T-cell (primary cell): ENCODE measurements around the gene MRPS34. TPM values are rescaled to one million over a fixed set of nuclear protein-coding genes. Genes with fewer than 3 reads are reported as not detected.

ENCODE experiments used
- ATAC-seq, 4 experiments: fragments of 200-7000 bp in 3 of 4; fragments of 150-1000 bp in 1 of 4; cut with Tn5 transposase; replicated peaks in 1 of 4; 1 replicate in 3 of 4; 2 replicates in 1 of 4; pipeline ENCODE4 v1.10.0; 2021; ENCODE audit warnings: moderate library complexity in 3 of 4, mild to moderate bottlenecking in 2 of 4, moderate number of reproducible peaks in 1 of 4
- CTCF ChIA-PET, 2 donors: fragments of 300-600 bp; sonication (Branson Sonifier 250); formaldehyde crosslinking; loops; one replicate each; lab custom pipeline; 2022; ENCODE audit warnings: antibody characterized with exemption in 2 of 2; lab: Charles Lee
- POLR2A ChIA-PET, 2 donors: fragments of 300-600 bp; sonication (Branson Sonifier 250); formaldehyde crosslinking; loops; one replicate each; lab custom pipeline; 2022; ENCODE audit warnings: antibody characterized with exemption in 2 of 2; lab: Charles Lee
- DNase-seq, 35 experiments: peaks; one replicate each; pipeline versions ENCODE4 v3.0.0 to v3.0.0-alpha.2; 2013 to 2023
- H3K27ac ChIP-seq: one replicate; pipeline ENCODE4 v1.5.1; 2013; ENCODE audit warnings: low read length
- H3K27me3 ChIP-seq, 2 experiments: replicated peaks in 1 of 2; 1 replicate in 1 of 2; 2 replicates in 1 of 2; pipeline versions ENCODE4 v1.6.1 to v1.7.0; 2013; ENCODE audit warnings: low read length in 1 of 2, mixed read lengths in 1 of 2; ENCODE audit not compliant: control insufficient read depth in 2 of 2, insufficient read depth in 2 of 2; ENCODE audit errors: extremely low read depth in 1 of 2
- H3K36me3 ChIP-seq, 2 donors: 1 replicate in 1 of 2; 2 replicates in 1 of 2; pipeline versions ENCODE4 v1.6.1 to v1.7.0; 2013; ENCODE audit warnings: low read length in 1 of 2; ENCODE audit not compliant: control insufficient read depth in 2 of 2, insufficient read depth in 1 of 2; ENCODE audit errors: extremely low read depth in 1 of 2
- H3K4me1 ChIP-seq, 2 experiments: 1 replicate in 1 of 2; 2 replicates in 1 of 2; pipeline versions ENCODE4 v1.6.1 to v1.7.0; 2013; ENCODE audit warnings: low read length in 2 of 2, mixed read lengths in 1 of 2; ENCODE audit not compliant: insufficient read depth in 2 of 2, control insufficient read depth in 1 of 2; ENCODE audit errors: extremely low read depth in 1 of 2
- H3K4me3 ChIP-seq, 2 donors: 1 replicate in 1 of 2; 2 replicates in 1 of 2; pipeline versions ENCODE4 v1.5.1 to v1.7.0; 2013; ENCODE audit warnings: mild to moderate bottlenecking in 2 of 2, low read length in 1 of 2, moderate library complexity in 1 of 2; ENCODE audit not compliant: control insufficient read depth in 1 of 2; ENCODE audit errors: extremely low read depth in 1 of 2
- H3K9me3 ChIP-seq: 2 replicates; pipeline ENCODE4 v1.7.0; 2013
- H3K27ac Mint-ChIP-seq, 2 donors: one replicate each; pipeline ENCODE4 v1.8.0; 2020 to 2021; ENCODE audit warnings: mild to moderate bottlenecking in 2 of 2, mixed read lengths in 2 of 2
- H3K27me3 Mint-ChIP-seq, 2 donors: one replicate each; pipeline ENCODE4 v1.8.0; 2021 to 2022; ENCODE audit warnings: mixed read lengths in 2 of 2
- H3K36me3 Mint-ChIP-seq: one replicate; pipeline ENCODE4 v1.8.0; 2021; ENCODE audit warnings: mixed read lengths
- H3K4me1 Mint-ChIP-seq, 3 donors: one replicate each; pipeline ENCODE4 v1.8.0; 2020 to 2022; ENCODE audit warnings: mixed read lengths in 3 of 3, mild to moderate bottlenecking in 1 of 3
- H3K4me3 Mint-ChIP-seq, 3 donors: one replicate each; pipeline ENCODE4 v1.8.0; 2020 to 2022; ENCODE audit warnings: mild to moderate bottlenecking in 3 of 3, mixed read lengths in 3 of 3, moderate library complexity in 3 of 3
- H3K9me3 Mint-ChIP-seq, 3 donors: one replicate each; pipeline ENCODE4 v1.8.0; 2020 to 2022; ENCODE audit warnings: mixed read lengths in 3 of 3
- WGBS: methylation state at CpG from one replicate; pipeline ENCODE4 v1.1.5; 2013; ENCODE audit warnings: missing lambda C conversion rate; ENCODE audit not compliant: insufficient coverage; 5-methylcytosine and 5-hydroxymethylcytosine counted together
- total RNA-seq, 35 experiments: library from RNA in 6 of 35; stranded (reverse) in 6 of 35; fragments of 120-200 nt in 1 of 35; gene quantifications; one replicate each; pipeline versions ENCODE4 v1.2.1 to v1.2.4 and lab custom pipeline; 2013 to 2026

Gene MRPS34
- total RNA-seq, 5 donors from 2014 or later (not counting 1 experiment from before 2014, with no cell fraction given), result 37.5 to 91.2 (median 77.9) TPM

GRCh38 chr16:1775846-1776671 is 3.1 kb upstream of the MRPS34 start:
- ChIA-PET CTCF (no interaction called here), POLR2A (no interaction called here)
- Mint-ChIP-seq H3K36me3 (no peaks in the 10 kb centered on the region), H3K4me1 (peaks cover 12 to 29% (median 20%) of the 10 kb centered on the region in 3 donors), H3K9me3 (no peaks in the 10 kb centered on the region), H3K27ac (no peak overlapping the region), H3K4me3 (peak overlapping the region in 2 of 3 donors; percentile 34 to 97), H3K27me3 (no peaks in the 10 kb centered on the region)
- Histone ChIP-seq H3K4me3 (no peak overlapping the region), H3K4me1 (peaks cover 4 to 53% of the 10 kb centered on the region in 2 experiments), H3K9me3 (no peaks in the 10 kb centered on the region), H3K36me3 (peaks cover 21 to 37% of the 10 kb centered on the region in 2 donors), H3K27me3 (no peaks in the 10 kb centered on the region), H3K27ac (no peak overlapping the region)
- no peak for ATAC-seq
- WGBS, result 91% methylated on average over 23 of the region's 28 CpGs
- no peak for DNase-seq

GRCh38 chr16:1775006-1775845 is 2.3 kb upstream of the MRPS34 start:
- Histone ChIP-seq H3K27ac (no peak overlapping the region), H3K36me3 (peaks cover 19 to 38% of the 10 kb centered on the region in 2 donors), H3K4me3 (no peak overlapping the region), H3K9me3 (no peaks in the 10 kb centered on the region), H3K27me3 (no peaks in the 10 kb centered on the region), H3K4me1 (peaks cover 4 to 54% of the 10 kb centered on the region in 2 experiments)
- Mint-ChIP-seq H3K27ac (peak overlapping the region; percentile 16 to 23), H3K4me3 (peak overlapping the region; percentile 66 to 97 (median 94)), H3K9me3 (no peaks in the 10 kb centered on the region), H3K27me3 (no peaks in the 10 kb centered on the region), H3K36me3 (no peaks in the 10 kb centered on the region), H3K4me1 (peaks cover 13 to 24% (median 15%) of the 10 kb centered on the region in 3 donors)
- no peak for DNase-seq
- CTCF ChIA-PET, result interaction anchor here in 1 of 2 donors (1.8 kb wide), 1 partner anchor 7 kb away, joined by 7 read pairs; the partner anchor contains the start of genes NUBP2 and SPSB3
- WGBS, result 97% methylated on average over 29 of the region's 30 CpGs
- no peak for ATAC-seq
- POLR2A ChIA-PET, result no interaction called here

GRCh38 chr16:1774448-1774780 is 1.5 kb upstream of the MRPS34 start:
- H3K9me3 ChIP-seq, result no peaks in the 10 kb centered on the region
- H3K9me3 Mint-ChIP-seq, result no peaks in the 10 kb centered on the region
- H3K27ac ChIP-seq, result no peak overlapping the region
- H3K4me1 Mint-ChIP-seq, result peaks cover 17 to 27% (median 18%) of the 10 kb centered on the region in 3 donors
- no peak for DNase-seq
- no peak overlapping the region for H3K27ac Mint-ChIP-seq
- H3K36me3 ChIP-seq, result peaks cover 19 to 35% of the 10 kb centered on the region in 2 donors
- H3K36me3 Mint-ChIP-seq, result no peaks in the 10 kb centered on the region
- ATAC-seq, result no peak
- ChIA-PET CTCF (interaction anchor here in 1 of 2 donors (1.8 kb wide), 1 partner anchor 8 kb away, joined by 7 read pairs; the partner anchor contains the start of genes NUBP2 and SPSB3), POLR2A (no interaction called here)
- peak overlapping the region in 2 of 3 donors; percentile 94 to 97 for H3K4me3 Mint-ChIP-seq
- H3K4me1 ChIP-seq, result peaks cover 4 to 53% of the 10 kb centered on the region in 2 experiments
- WGBS, result 95% methylated on average over 6 of the region's 7 CpGs
- no peaks in the 10 kb centered on the region for H3K27me3 ChIP-seq
- no peaks in the 10 kb centered on the region for H3K27me3 Mint-ChIP-seq
- H3K4me3 ChIP-seq, result peak overlapping the region in 1 of 2 donors; percentile 79

GRCh38 chr16:1773703-1774447 is 941 bp upstream of the MRPS34 start:
- POLR2A ChIA-PET, result no interaction called here
- Histone ChIP-seq H3K36me3 (peaks cover 18 to 33% of the 10 kb centered on the region in 2 donors), H3K4me1 (peaks cover 4 to 48% of the 10 kb centered on the region in 2 experiments), H3K27ac (peak overlapping the region; percentile 34), H3K27me3 (no peaks in the 10 kb centered on the region), H3K9me3 (no peaks in the 10 kb centered on the region), H3K4me3 (peak overlapping the region; percentile 67 to 79)
- Mint-ChIP-seq H3K27me3 (no peaks in the 10 kb centered on the region), H3K27ac (peak overlapping the region; percentile 70 to 71), H3K9me3 (no peaks in the 10 kb centered on the region), H3K4me1 (peaks cover 17 to 24% (median 18%) of the 10 kb centered on the region in 3 donors), H3K4me3 (peak overlapping the region; percentile 94 to 98 (median 97)), H3K36me3 (no peaks in the 10 kb centered on the region)
- ATAC-seq (peak; percentile 1 to 20 (median 2)), DNase-seq (peak in 2 of 35 experiments; percentile 39)
- CTCF ChIA-PET, result interaction anchor here in 1 of 2 donors (1.8 kb wide), 1 partner anchor 9 kb away, joined by 7 read pairs; the partner anchor contains the start of genes NUBP2 and SPSB3
- WGBS, result 18% methylated on average over 45 of the region's 45 CpGs

- H3K36me3 ChIP-seq, result peaks cover 12 to 26% of the 10 kb centered on the region in 2 donors
- POLR2A ChIA-PET, result interaction anchor here in 1 of 2 donors (0.6 kb wide), 1 partner anchor 10 kb away, joined by 6 read pairs; the partner anchor contains the start of gene SPSB3
- H3K4me3 ChIP-seq, result peak within 1 kb of the TSS; percentile 67 to 79
- peaks cover 4 to 45% of the 10 kb centered on the region in 2 experiments for H3K4me1 ChIP-seq
- CTCF ChIA-PET, result interaction anchor here in 1 of 2 donors (0.6 to 2.2 kb wide), 3 partner anchors 10 to 910 kb away, joined by 3 to 12 read pairs (median 6); partner anchors contain the start of genes KCTD5, NUBP2 and SPSB3
- ATAC-seq, result peak; percentile 24 to 33 (median 31)
- Mint-ChIP-seq H3K36me3 (peaks cover 3% of the 10 kb centered on the region), H3K4me1 (peaks cover 17 to 24% (median 18%) of the 10 kb centered on the region in 3 donors), H3K27me3 (no peaks in the 10 kb centered on the region), H3K27ac (peak within 1 kb of the TSS; percentile 95 to 97), H3K9me3 (no peaks in the 10 kb centered on the region), H3K4me3 (peak within 1 kb of the TSS; percentile 94 to 98 (median 97))
- DNase-seq, result peak in 32 of 35 experiments; percentile 28 to 62 (median 42)
- H3K9me3 ChIP-seq, result no peaks in the 10 kb centered on the region
- H3K27me3 ChIP-seq, result no peaks in the 10 kb centered on the region
- peak within 1 kb of the TSS; percentile 54 for H3K27ac ChIP-seq
- WGBS, result under 1% methylated on average over 53 of the region's 53 CpGs
These were observed 499 bp downstream of the MRPS34 start, which contains the start of gene EME2 for GRCh38 chr16:1772362-1772907. Gene EME2, plus strand, starts transcription at chr16:1772810. Its CDS starts 418 bp downstream, at chr16:1773228.
